T47D (cell line): ENCODE data around the gene OLFM3.

Experiments
- DNase-seq, 2 experiments: peaks; one replicate each; pipeline versions ENCODE4 v3.0.0 to v3.0.0-alpha.2; 2011 to 2012; ENCODE audit warnings: low read depth in 1 of 2, low spot score in 1 of 2
- JUND ChIP-seq: IDR thresholded peaks from 2 replicates; pipeline ENCODE4 v1.6.1; 2012; ENCODE audit warnings: low read depth
- in situ Hi-C: cut with HindIII; loops from 2 replicates; pipeline ENCODE4 v1.10.0; 2016; ENCODE audit warnings: low sequenced_read_pairs, low pct_unique_long_range_greater_than_20kb

The OLFM3 gene

DNA sequence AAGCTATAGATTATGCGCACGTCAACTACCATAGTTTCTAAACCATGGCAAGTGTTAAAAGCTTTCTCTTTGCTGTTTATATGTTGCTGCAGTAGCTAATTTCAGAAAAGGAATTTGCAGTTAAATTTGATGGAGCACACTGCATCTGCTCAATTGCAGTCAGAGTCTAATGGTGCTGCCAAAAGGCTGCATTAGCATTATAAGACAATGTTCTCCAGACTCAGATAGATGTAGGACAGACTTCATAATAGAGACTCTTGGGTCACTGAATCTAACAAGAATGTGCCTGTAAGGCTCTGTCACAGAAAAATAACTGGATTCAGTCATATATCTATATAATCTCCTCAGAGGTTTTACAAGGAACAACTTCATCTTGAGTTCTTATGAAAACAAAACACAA is 198.3 kb downstream of the OLFM3 start:
- TF ChIP-seq JUND, result no peak
- in situ Hi-C loops, result no loop called here
- no peak for DNase-seq

DNA sequence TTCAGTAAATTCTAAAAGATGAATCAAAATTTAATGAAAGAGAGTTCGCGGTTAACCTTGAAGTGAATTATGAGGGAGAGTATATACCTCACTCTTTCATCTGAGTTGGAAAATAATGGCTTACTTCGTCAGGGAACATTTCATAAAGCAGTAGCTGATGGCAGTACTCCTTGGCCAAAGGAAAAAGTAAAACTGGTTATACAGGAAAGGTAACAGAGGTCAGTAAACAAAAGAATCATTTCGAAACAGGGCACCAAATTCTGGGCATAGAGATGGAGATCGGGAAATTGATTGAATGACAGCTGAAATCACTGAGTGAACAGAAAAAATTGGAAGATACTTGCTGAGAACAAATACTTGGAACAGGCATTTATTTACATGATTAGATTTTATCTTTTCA is 199.0 kb downstream of the OLFM3 start:
- in situ Hi-C loops, result no loop called here
- DNase-seq, result peak in 1 of 2 experiments; percentile 68
- TF ChIP-seq JUND, result no peak

DNA sequence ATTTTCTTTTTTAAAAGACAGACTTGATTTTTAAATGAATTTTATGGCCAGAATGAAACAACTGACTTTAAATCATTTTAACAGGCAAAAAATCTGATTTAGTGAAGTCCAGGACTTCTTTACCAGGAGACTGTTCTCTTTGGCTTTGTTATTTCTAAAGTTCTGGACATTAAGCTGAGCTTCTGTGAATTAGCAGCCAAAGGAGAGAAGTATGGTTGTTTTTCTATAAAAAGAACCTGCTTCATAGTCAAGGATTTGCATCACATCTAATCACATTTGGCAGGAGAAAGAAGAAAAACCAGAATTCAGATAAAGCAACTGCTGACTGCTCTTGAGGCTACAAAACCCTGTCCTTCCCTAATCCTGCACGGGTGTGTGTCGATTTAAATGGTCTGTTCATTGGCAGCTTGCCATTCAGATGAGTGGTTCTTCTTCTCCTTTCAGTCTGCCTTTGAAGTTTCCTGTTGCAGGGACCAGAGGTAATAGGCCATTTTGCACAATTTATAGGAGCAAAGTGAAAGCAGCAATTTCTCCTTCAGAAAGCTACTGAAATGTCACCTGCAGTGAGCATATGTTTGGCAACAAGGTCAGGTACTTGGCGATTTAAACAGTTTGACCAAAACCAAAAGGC is 215.4 kb downstream of the OLFM3 start:
- DNase-seq, result no peak
- no peak for TF ChIP-seq JUND

DNA sequence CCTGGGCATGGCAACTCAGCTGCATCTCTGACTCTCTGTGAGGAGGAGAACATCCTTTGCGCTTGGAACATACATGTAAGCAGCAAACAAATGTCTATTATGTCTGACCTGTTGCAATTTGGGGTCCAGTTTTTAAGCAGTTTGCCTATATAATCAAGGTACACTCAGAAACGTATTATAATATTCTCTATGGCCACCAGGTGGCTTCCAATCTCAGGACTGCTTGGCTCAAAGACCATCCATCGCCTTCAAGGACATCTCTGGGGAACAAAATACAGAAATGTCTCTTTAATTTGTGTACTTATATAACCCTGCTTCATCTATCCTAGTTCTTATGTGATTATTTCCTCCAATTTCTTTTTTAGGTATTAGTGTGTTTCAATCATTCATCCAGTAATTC is 227.2 kb downstream of the OLFM3 start:
- TF ChIP-seq JUND, result no peak
- in situ Hi-C loops, result no loop called here
- DNase-seq, result peak in 1 of 2 experiments; percentile 29

More for the DNA sequence above, 215.4 kb downstream of the OLFM3 start:
- in situ Hi-C loops, result no loop called here

DNA sequence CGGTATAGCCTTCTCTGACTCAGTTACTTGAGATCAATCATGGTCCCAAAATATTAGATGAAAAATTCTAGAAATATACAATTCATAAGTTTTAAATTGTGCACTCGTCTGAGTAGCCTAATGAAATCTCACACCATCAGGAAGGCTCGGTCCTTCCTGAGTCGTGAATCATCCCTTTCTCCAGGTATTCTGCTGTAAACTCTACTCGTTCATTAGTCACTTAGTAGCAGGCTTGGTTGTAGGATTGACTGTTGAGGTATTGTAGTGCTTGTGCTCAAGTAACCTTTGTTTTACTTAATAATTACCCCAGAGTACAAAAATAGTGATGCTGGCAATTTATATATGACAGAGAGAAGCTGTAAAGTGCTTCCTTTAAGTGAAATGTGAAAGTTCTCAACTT is 238.7 kb downstream of the OLFM3 start:
- in situ Hi-C loops, result no loop called here
- DNase-seq, result no peak
- TF ChIP-seq JUND, result no peak

DNA sequence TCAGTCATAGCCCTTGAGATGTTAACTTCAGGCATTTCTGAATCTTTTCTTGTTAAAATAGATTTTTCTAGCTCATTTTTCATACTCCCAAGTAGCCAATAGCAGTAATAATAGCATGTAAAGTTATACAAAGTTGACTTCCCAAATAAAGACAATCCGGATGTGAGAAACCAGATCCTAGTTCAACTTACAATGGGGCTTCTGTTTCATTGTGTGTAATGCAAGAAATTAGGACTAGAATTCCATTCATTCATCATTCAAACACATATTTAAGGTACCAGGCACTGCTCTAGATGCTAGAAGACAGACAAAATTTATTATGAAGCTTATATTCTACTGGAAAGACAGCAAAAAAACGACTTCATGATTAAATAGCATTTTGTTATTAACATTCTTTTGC is 240.3 kb downstream of the OLFM3 start:
- TF ChIP-seq JUND, result no peak
- in situ Hi-C loops, result no loop called here

More for the DNA sequence above, 240.3 kb downstream of the OLFM3 start:
- DNase-seq, result no peak
